Activated CD4-positive, alpha-beta T cell treated with anti-CD3 and anti-CD28 coated beads, Interleukin-2, amount 50 U/mL, for 24 hours (primary cell): ENCODE results near the gene DPH7.
"Not testable (repeated sequence)": the region's sequence is repeated elsewhere in the genome, so short reads cannot be mapped to it uniquely, and the experiment has no call there.

Experiments
- DNase-seq, 2 donors: peaks; one replicate each; pipeline ENCODE4 v3.0.0-alpha.2; 2020; ENCODE audit warnings: low read depth in 1 of 2, low spot score in 1 of 2

The DPH7 gene

DNA sequence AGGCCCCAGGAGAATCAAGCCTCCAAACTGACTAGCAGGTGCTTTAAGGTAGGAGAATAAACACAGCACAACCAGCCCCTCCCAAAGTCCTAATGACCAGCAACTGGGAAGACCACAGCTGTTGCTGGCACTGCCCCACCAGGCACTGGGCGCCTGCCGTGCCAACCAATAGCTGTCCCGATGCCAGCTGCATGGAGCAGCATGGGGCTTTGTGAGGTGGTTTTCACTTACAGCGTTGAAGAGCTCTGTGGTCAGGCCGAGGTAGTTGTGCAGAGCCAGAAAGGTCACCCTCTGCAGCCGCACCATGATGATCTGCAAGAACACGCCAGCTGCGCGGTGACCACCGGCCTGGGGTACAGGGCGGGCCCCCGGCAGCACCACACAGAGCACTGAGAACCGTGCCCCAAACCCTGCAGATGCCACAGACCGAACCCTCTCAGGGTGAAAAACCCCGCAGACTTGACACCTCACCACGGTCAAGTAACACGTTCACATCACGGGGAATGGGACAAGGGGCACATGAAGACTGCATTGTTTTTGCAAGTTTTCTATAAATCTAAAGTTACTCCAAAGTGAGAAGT, 57.2 kb downstream of the DPH7 start:
- no peak for DNase-seq

DNA sequence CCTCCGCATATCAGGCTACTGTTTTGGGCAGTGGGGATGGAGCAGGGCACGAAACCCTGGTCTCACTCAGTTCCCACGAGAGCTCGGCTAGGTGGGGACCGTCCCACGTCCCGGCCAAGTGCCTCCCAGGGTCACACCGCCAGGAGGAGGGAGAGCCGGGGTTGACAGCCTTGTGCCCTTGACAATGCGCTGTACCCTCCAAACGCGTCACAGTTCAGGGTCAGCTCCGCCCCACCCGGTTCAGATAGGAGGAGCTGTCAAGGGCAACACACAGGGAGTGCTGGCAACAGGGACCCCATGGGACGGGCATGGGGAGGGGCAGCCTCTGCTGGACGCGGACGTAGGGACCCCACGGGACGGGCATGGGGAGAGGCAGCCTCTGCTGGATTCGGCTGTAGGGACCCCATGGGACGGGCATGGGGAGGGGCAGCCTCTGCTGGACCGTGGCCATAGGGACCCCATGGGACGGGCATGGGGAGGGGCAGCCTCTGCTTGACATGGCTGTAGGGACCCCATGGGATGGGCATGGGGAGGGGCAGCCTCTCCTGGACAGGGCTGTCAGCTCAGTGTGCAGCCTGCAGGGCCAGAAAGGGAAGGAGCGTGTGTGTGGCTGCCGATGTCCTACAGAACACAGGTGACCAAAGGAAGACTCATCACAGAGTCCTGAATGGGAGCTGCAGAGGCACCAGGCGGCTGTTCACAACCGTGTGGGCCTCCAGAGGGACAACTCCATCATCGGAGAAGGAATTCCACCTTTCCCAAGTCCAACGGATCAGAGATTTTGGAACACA, 57.9 kb downstream of the DPH7 start:
- DNase-seq: no peak

- no peak for DNase-seq
Observed at GRCh38 chr9:137519553-137519952, 59.2 kb downstream of the DPH7 start.

DNA sequence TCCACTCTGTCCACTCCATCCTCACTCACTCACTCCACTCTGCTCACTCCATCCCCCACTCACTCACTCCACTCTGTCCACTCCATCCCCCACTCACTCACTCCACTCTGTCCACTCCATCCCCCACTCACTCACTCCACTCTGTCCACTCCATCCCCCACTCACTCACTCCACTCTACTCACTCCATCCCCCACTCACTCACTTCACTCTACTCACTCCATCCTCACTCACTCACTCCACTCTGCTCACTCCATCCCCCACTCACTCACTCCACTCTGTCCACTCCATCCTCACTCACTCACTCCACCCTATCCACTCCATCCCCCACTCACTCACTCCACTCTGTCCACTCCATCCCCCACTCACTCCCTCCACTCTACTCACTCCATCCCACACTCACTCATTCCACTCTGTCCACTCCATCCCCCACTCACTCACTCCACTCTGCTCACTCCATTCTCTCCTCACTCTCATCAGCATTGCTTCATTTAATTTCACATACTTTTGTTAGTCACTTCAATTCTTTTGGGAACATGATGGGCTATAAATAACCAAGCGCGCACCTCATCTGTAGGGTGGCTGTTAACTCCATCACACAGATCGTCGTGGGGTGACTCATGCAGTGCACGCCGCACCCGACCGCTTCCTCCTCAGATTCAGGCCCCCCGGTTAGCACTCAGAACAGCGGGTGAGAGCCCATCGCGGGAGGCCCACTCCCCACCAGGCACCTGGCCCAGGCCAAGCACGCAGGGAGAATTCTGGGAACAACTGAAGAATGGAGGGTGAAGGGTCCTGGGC, 59.9 kb downstream of the DPH7 start:
- DNase-seq: not testable (repeated sequence)

DNA sequence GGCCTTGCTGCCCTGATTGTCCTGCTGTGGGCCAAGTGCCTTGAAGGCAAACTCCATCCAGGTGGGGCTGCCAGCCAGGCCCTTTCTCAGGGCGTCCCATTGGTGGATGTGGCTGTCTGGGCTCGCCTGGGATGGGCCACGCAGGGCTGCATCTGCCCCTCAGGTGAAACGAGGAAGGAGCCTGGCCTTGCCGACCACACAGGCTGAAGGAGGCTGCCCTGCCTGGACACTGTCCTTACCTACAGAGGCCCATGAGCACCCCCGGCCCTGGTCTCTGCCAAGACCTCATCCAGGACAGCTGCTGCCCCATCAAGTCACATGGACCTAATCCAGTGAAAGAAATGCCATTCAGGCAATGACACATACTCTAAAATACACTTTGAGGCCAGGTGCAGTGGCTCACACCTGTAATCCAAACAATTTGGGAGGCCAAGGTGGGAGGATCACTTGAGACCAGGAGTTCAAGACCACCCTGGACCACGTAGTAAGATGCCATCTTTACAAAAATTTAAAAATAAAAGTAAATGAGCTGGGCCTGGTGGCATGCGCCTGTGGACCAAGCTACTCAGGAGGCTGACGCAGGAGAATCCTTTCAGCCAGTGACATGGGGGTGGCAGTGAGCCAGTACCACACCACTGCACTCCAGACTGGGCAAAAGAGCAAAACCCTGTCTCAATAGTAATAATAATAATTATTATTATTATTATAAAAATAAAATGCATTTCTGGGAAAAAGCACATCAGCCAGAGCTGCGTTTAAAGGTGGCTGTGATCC, 62.4 kb downstream of the DPH7 start:
- no peak for DNase-seq

GRCh38 chr9:137515338-137515724, 63.4 kb downstream of the DPH7 start:
- DNase-seq: no peak

- DNase-seq: no peak
Observed at GRCh38 chr9:137514691-137515337, 63.9 kb downstream of the DPH7 start.

GRCh38 chr9:137513801-137514570, 64.7 kb downstream of the DPH7 start:
- not testable (repeated sequence) for DNase-seq

DNA sequence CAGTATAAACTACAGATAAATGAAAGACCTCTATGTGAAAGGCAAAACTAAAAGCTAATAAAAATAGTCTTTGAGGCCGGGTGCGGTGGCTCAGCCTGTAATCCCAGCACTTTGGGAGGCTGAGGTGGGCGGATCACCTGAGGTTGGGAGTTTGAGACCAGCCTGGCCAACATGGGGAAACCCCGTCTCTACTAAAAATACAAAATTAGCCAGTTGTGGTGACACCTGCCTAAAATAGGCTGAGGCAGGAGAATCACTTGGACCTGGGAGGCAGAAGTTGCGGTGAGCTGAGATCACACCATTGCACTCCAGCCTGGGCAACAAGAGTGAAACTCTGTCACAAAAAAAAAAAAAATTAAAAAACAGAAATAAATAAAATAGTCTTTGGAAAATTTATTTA, 65.6 kb downstream of the DPH7 start:
- not testable (repeated sequence) for DNase-seq

DNA sequence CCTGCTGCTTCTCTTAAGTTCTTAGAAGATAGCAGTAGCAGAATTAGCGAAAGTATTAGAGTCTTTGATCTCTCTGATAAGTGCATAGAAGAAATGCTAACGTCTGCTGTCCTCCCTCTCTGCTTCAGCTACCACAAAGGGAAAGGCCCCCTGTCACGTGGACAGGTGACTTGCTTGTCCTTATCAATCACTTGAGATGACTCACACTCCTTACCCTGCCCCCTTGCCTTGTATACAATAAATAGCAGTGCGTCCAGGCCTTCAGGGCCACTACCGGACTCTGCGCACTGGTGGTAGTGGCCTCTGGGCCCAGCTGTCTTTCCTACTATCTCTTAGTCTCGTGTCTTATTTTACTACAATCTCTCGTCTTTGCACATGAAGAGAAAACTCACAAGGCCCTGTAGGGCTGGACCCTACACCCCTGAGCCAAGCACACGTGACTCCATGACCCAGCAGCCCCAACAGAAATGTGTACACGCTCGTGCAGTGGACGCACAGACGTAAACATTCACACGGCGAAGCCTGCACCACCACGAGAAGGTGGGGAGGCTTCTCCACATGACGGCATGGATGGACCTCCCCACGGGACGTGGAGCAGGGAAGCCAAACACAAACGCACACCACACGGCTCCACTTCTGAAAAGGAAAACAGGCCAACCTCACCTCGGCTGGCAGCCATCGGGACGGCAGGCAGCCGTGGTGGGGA, 66.8 kb downstream of the DPH7 start:
- DNase-seq: no peak

- DNase-seq: not testable (repeated sequence)
Observed at GRCh38 chr9:137511126-137511525, 67.6 kb downstream of the DPH7 start.

- no peak for DNase-seq
Observed at GRCh38 chr9:137509198-137509597, 69.5 kb downstream of the DPH7 start.

DNA sequence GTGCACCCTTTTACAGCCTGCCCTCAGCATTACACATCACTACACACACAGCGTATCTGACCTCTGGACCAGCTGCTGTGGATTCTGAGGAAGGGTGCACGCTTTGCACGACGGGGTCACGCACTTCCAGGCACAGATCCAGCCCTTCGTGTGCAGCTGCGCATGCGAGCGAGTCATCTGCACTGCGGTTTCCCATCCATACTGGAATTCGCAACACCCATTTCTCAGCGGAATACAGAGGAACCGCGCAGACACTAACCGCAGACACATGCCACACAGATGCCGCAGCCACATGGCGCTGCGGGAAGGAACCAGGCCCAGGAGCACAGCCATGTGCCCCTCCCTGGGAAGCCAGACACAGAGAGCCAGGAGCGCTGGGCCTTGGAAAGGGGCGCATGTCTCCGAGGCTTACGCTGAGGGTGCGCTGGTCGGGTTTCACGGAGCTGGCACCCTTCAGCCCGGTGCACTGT, 72.0 kb downstream of the DPH7 start:
- no peak for DNase-seq

- DNase-seq: no peak
Observed at GRCh38 chr9:137506274-137506673, 72.5 kb downstream of the DPH7 start.

- no peak for DNase-seq
Observed at GRCh38 chr9:137505421-137506140, 73.1 kb downstream of the DPH7 start.
